GM08714 (cell line): ENCODE results near the gene QPCTL.
"Not testable (repeated sequence)": the region's sequence is repeated elsewhere in the genome, so short reads cannot be mapped to it uniquely, and the experiment has no call there.

Experiments
- H3K4me3 ChIP-seq: fragments of 200-500 bp; sonication (Bioruptor generic); 2 replicates; pipeline ENCODE4 v1.5.1; 2014; ENCODE audit warnings: mild to moderate bottlenecking, low read length, inconsistent platforms
- ZNF274 ChIP-seq: IDR thresholded peaks from 2 replicates; pipeline ENCODE4 v1.6.1; 2012; ENCODE audit warnings: mild to moderate bottlenecking, low read depth, low read length

Gene QPCTL

GRCh38 chr19:45693106-45693788 is 781 bp downstream of the QPCTL start:
- TF ChIP-seq ZNF274: no peak
- peak overlapping the region; percentile 65 for H3K4me3 ChIP-seq

GRCh38 chr19:45701676-45702075 is 9.2 kb downstream of the QPCTL start:
- H3K4me3 ChIP-seq: no peak overlapping the region
- no peak for TF ChIP-seq ZNF274

GRCh38 chr19:45705115-45705514 is 12.6 kb downstream of the QPCTL start:
- no peak for TF ChIP-seq ZNF274
- no peak overlapping the region for H3K4me3 ChIP-seq

- TF ChIP-seq ZNF274: no peak
- H3K4me3 ChIP-seq: no peak overlapping the region
Observed at GRCh38 chr19:45705710-45706415, 13.4 kb downstream of the QPCTL start.

- no peak for TF ChIP-seq ZNF274
- no peak overlapping the region for H3K4me3 ChIP-seq
Observed at GRCh38 chr19:45710356-45711130, 18.1 kb downstream of the QPCTL start.

GRCh38 chr19:45711851-45712698 is 19.6 kb downstream of the QPCTL start:
- no peak for TF ChIP-seq ZNF274
- H3K4me3 ChIP-seq: no peak overlapping the region

GRCh38 chr19:45712699-45713067 is 20.2 kb downstream of the QPCTL start:
- TF ChIP-seq ZNF274: no peak
- H3K4me3 ChIP-seq: no peak overlapping the region

- TF ChIP-seq ZNF274: no peak
Observed at GRCh38 chr19:45713141-45713540, 20.7 kb downstream of the QPCTL start.

GRCh38 chr19:45715139-45715538 is 22.7 kb downstream of the QPCTL start:
- no peak for TF ChIP-seq ZNF274
- H3K4me3 ChIP-seq: no peak overlapping the region

More at GRCh38 chr19:45713141-45713540, 20.7 kb downstream of the QPCTL start:
- no peak overlapping the region for H3K4me3 ChIP-seq

GRCh38 chr19:45716359-45717130 is 24.1 kb downstream of the QPCTL start:
- TF ChIP-seq ZNF274: no peak
- H3K4me3 ChIP-seq: peak overlapping the region; percentile 94

GRCh38 chr19:45717131-45717982 is 24.9 kb downstream of the QPCTL start:
- TF ChIP-seq ZNF274: no peak

GRCh38 chr19:45717983-45718650 is 25.7 kb downstream of the QPCTL start:
- TF ChIP-seq ZNF274: no peak
- H3K4me3 ChIP-seq: peak overlapping the region; percentile 59; the same call in 1 of the 2 replicates

More at GRCh38 chr19:45717131-45717982, 24.9 kb downstream of the QPCTL start:
- peak overlapping the region; percentile 94 for H3K4me3 ChIP-seq

GRCh38 chr19:45720065-45720464 is 27.6 kb downstream of the QPCTL start:
- H3K4me3 ChIP-seq: not testable (repeated sequence)

GRCh38 chr19:45728683-45729082 is 36.2 kb downstream of the QPCTL start:
- not testable (repeated sequence) for H3K4me3 ChIP-seq
